ENCODE results near the gene RHCG. TPM values are rescaled to one million over a fixed set of nuclear protein-coding genes. Genes with fewer than 3 reads are reported as not detected.

RHCG gene
- total and polyA plus RNA-seq, 10 donors = 0.23 to 1.6 (median 0.30) TPM; not detected in 7

DNA sequence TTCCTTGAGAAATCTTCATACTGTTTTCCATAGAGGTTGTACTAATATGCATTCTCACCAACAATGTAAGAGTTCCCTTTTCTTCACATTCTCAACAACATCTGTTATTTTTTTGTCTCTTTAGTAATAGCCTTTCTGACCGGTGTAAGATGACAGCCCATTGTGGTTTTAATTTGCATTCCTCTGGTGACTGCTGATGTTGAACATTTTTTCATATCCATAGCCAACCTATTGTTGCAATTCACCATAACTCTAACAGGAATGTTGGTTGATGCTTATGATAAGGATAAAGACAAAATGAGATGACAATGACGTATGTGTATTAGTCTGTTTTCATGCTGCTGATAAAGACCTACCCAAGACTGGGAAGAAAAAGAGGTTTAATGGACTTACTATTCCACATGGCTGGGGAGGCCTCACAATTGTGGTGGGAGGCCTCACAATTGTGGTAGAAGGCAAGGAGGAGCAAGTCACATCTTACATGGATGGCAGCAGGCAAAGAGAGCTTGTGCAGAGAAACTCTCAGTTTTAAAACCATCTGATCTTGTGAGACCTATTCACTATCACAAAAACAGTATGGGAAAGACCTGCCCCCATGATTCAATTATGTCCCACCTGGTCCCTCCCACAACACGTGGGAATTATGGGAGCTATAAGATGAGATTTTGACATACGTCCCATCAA, 37.6 kb upstream of the RHCG start:
- no peaks in the 10 kb centered on the region for H3K4me1 ChIP-seq
- H3K27me3 ChIP-seq (replicated peaks in 1 of 7) = no peaks in the 10 kb centered on the region
- WGBS, 5 donors = 73 to 88% (median 83%) methylated on average over 4 of the region's 4 CpGs
- no peak overlapping the region for H3K4me3 ChIP-seq
- H3K36me3 ChIP-seq = no peaks in the 10 kb centered on the region
- intact Hi-C loops (cut with DNase I; ENCODE audit: low total_unique reads) = no loop called here
- no peak for DNase-seq
- TF ChIP-seq, protein P1, sequence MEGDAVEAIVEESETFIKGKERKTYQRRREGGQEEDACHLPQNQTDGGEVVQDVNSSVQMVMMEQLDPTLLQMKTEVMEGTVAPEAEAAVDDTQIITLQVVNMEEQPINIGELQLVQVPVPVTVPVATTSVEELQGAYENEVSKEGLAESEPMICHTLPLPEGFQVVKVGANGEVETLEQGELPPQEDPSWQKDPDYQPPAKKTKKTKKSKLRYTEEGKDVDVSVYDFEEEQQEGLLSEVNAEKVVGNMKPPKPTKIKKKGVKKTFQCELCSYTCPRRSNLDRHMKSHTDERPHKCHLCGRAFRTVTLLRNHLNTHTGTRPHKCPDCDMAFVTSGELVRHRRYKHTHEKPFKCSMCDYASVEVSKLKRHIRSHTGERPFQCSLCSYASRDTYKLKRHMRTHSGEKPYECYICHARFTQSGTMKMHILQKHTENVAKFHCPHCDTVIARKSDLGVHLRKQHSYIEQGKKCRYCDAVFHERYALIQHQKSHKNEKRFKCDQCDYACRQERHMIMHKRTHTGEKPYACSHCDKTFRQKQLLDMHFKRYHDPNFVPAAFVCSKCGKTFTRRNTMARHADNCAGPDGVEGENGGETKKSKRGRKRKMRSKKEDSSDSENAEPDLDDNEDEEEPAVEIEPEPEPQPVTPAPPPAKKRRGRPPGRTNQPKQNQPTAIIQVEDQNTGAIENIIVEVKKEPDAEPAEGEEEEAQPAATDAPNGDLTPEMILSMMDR (IDR thresholded peaks at IDR 0.05 in 8 of 11, conservative IDR thresholded peaks at IDR 0.05 in 3 of 11) = no peak
- no peak for TF ChIP-seq POLR2AphosphoS5 (IDR thresholded peaks at IDR 0.05)
- TF ChIP-seq POLR2A (IDR thresholded peaks at IDR 0.05) = no peak
- peaks cover 0 to 23% (median 15%) of the 10 kb centered on the region in 8 donors for H3K9me3 ChIP-seq
- H3K27ac ChIP-seq = no peak overlapping the region

DNA sequence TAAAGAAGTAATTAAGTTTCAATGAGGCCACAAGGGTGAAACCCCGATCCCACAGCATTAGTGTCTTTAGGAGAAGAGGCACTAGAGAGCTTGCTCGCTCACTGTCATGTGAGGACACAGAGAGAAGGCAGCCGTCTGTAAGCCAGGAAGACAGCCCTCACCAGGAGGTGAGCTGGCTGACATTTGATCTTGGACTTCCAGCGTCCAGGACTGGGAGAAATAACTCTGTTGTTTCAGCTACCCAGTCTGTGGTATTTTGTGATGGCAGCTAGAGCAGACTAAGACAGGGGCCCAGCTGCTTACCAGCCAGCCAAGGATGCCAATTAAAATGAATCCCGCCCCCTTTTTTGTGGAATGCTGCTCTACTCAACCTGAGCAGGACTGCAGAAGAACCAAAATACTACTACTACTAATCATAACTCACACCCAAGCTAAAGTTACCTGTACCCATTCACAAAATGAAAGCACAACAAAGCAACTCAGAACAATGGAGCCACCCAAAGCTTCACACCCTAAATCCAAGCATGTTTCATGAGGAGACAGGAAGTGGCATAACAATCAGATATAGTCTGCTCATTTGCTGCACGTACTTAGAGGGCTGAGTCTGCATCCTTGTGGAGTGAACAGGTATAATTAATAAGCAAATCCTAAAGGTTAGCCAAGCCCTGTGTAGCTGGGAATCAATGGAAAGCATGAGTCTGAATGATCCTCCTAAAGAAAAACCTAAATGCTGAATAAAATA, 35.6 kb upstream of the RHCG start:
- 65 to 79% (median 74%) methylated on average over 6 of the region's 6 CpGs for WGBS, 5 donors
- H3K4me1 ChIP-seq = no peaks in the 10 kb centered on the region
- H3K9me3 ChIP-seq = peaks cover 0 to 8% (median 3%) of the 10 kb centered on the region in 8 donors
- no peaks in the 10 kb centered on the region for H3K36me3 ChIP-seq
- no peak for DNase-seq
- no peak for TF ChIP-seq POLR2AphosphoS5 (IDR thresholded peaks at IDR 0.05)
- TF ChIP-seq, protein P1 (IDR thresholded peaks at IDR 0.05 in 8 of 11, conservative IDR thresholded peaks at IDR 0.05 in 3 of 11) = no peak
- TF ChIP-seq POLR2A (IDR thresholded peaks at IDR 0.05) = no peak
- intact Hi-C loops (cut with DNase I; ENCODE audit: low total_unique reads) = no loop called here
- H3K27ac ChIP-seq = no peak overlapping the region
- no peaks in the 10 kb centered on the region for H3K27me3 ChIP-seq (replicated peaks in 1 of 7)
- no peak overlapping the region for H3K4me3 ChIP-seq

DNA sequence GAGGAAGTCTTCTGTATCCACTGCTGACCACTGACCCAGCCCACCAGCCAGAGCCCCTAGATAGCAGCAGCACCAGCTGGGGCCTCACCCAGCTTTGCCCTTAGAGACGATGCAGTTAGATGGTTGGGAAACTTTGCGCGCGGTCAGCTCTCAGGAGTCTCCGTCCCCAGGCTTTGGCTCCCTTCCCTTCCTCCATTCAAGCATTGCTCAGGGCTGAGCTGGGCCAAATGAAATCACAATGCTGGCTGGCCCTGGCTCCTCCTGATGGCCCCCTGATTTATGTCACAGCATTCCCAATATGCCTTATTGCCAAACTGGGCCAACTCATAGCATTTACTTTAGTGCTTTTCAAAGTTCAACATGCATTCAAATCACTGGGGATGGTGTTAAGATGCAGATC, 34.6 kb upstream of the RHCG start:
- no peak for DNase-seq
- H3K36me3 ChIP-seq = no peaks in the 10 kb centered on the region
- no peaks in the 10 kb centered on the region for H3K27me3 ChIP-seq (replicated peaks in 1 of 7)
- TF ChIP-seq, protein P1 (IDR thresholded peaks at IDR 0.05 in 8 of 11, conservative IDR thresholded peaks at IDR 0.05 in 3 of 11) = no peak
- TF ChIP-seq POLR2AphosphoS5 (IDR thresholded peaks at IDR 0.05) (no peak), POLR2A (IDR thresholded peaks at IDR 0.05) (no peak)
- H3K4me3 ChIP-seq = no peak overlapping the region
- no peak overlapping the region for H3K27ac ChIP-seq
- 78 to 91% (median 86%) methylated on average over 5 of the region's 5 CpGs for WGBS, 5 donors
- no peaks in the 10 kb centered on the region for H3K4me1 ChIP-seq
- intact Hi-C loops (cut with DNase I; ENCODE audit: low total_unique reads) = no loop called here
- peaks cover 0 to 7% (median 3%) of the 10 kb centered on the region in 8 donors for H3K9me3 ChIP-seq

DNA sequence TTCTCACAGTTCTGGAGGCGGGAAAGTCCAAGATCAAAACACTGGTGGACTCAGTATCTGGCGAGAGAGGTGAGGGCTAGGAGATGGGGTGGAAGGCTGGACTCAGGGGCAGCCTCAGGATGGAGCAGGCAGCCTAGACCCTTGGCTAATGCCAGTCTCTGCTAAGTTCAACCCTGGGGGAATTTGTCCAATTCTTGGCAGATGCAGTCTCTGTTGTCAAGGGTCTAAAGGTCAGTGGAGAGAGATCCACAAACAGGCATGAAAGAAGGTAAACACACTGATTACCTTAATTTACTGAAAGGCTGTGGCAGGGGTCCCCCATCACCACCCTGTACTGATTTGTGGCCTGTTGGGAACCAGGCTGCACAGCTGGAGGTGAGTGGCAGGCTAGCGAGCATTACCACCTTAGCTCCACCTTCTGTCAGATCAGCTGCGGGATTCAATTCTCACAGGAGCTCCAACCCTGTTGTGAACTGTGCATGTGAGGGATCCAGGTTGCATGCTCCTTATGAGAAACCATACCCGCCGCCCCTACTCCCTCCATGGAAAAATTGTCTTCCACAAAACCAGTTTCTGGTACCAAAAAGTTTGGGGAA, 32.5 kb upstream of the RHCG start:
- 79 to 94% (median 82%) methylated on average over 5 to 6 of the region's 6 CpGs for WGBS, 5 donors

More for the DNA sequence above, 32.5 kb upstream of the RHCG start:
- H3K4me3 ChIP-seq = no peak overlapping the region
- H3K27ac ChIP-seq = no peak overlapping the region
- TF ChIP-seq POLR2AphosphoS5 (IDR thresholded peaks at IDR 0.05) = no peak
- TF ChIP-seq POLR2A (IDR thresholded peaks at IDR 0.05) = no peak
- TF ChIP-seq, protein P1 (IDR thresholded peaks at IDR 0.05 in 8 of 11, conservative IDR thresholded peaks at IDR 0.05 in 3 of 11) = no peak
- no peaks in the 10 kb centered on the region for H3K27me3 ChIP-seq (replicated peaks in 1 of 7)
- no peaks in the 10 kb centered on the region for H3K36me3 ChIP-seq
- no peaks in the 10 kb centered on the region for H3K4me1 ChIP-seq
- intact Hi-C loops (cut with DNase I; ENCODE audit: low total_unique reads) = no loop called here
- DNase-seq = no peak
- peaks cover 0 to under 1% (median 0%) of the 10 kb centered on the region in 8 donors for H3K9me3 ChIP-seq

Data from spleen (tissue), 11 donors.